ENCODE measurements around the gene SMG9. TPM values are rescaled to one million over a fixed set of nuclear protein-coding genes. Genes with fewer than 3 reads are reported as not detected.

SMG9 gene
- polyA plus RNA-seq, 3 donors = 1.3 to 26.1 (median 2.4) TPM

GRCh38 chr19:43778651-43779050 lies 23.9 kb upstream of the SMG9 start:
- Histone ChIP-seq H3K36me3 (replicated peaks in 1 of 2; ENCODE audit: control insufficient read depth in 1 of 2, insufficient read depth in 2 of 2, low read length in 2 of 2) (peaks cover 13 to 28% of the 10 kb centered on the region in 2 donors), H3K9ac (ENCODE audit: insufficient read depth, low read length, poor library complexity, severe bottlenecking) (peak overlapping the region; percentile 76), H3K4me3 (replicated peaks in 1 of 3; ENCODE audit: low read depth in 2 of 3, low read length in 3 of 3) (peak overlapping the region; percentile 58 to 85 (median 58)), H2AFZ (ENCODE audit: insufficient read depth, low read depth, low read length, poor library complexity, severe bottlenecking) (peak overlapping the region; percentile 57), H3K4me1 (ENCODE audit: control insufficient read depth in 1 of 2, insufficient read depth in 2 of 2, low read length in 2 of 2) (peaks cover 69 to 94% of the 10 kb centered on the region in 2 donors), H3K9me3 (replicated peaks in 1 of 2; ENCODE audit: control insufficient read depth in 1 of 2, insufficient read depth in 1 of 2, low read length in 2 of 2) (no peaks in the 10 kb centered on the region), H3K4me2 (replicated peaks; ENCODE audit: extremely low read depth, low read length, poor library complexity, severe bottlenecking) (peak overlapping the region; percentile 98), H4K20me1 (ENCODE audit: insufficient read depth, low read length) (peaks cover 5% of the 10 kb centered on the region), H3K27me3 (ENCODE audit: control insufficient read depth in 2 of 2, insufficient read depth in 2 of 2, low read length in 2 of 2) (no peaks in the 10 kb centered on the region), H3K27ac (ENCODE audit: low read depth in 1 of 2, low read length in 2 of 2) (peak overlapping the region; percentile 81 to 85), H3K79me2 (ENCODE audit: insufficient read depth, low read length) (peaks cover 77% of the 10 kb centered on the region)
- TF ChIP-seq, protein P1, sequence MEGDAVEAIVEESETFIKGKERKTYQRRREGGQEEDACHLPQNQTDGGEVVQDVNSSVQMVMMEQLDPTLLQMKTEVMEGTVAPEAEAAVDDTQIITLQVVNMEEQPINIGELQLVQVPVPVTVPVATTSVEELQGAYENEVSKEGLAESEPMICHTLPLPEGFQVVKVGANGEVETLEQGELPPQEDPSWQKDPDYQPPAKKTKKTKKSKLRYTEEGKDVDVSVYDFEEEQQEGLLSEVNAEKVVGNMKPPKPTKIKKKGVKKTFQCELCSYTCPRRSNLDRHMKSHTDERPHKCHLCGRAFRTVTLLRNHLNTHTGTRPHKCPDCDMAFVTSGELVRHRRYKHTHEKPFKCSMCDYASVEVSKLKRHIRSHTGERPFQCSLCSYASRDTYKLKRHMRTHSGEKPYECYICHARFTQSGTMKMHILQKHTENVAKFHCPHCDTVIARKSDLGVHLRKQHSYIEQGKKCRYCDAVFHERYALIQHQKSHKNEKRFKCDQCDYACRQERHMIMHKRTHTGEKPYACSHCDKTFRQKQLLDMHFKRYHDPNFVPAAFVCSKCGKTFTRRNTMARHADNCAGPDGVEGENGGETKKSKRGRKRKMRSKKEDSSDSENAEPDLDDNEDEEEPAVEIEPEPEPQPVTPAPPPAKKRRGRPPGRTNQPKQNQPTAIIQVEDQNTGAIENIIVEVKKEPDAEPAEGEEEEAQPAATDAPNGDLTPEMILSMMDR (IDR thresholded peaks at IDR 0.05) = no peak
- intact Hi-C loops (cut with micrococcal nuclease) = no loop called here
- H3K36me3 Mint-ChIP-seq = peaks cover 11 to 24% of the 10 kb centered on the region in 2 donors
- WGBS (ENCODE audit: insufficient coverage) = no CpG with 5 or more reads among the region's 1 CpG
- peaks cover 0 to 5% (median 2%) of the 10 kb centered on the region in 3 donors for H3K27me3 Mint-ChIP-seq (ENCODE audit: low read depth in 3 of 3)
- peaks cover 82% of the 10 kb centered on the region for H3K4me1 Mint-ChIP-seq
- peak overlapping the region; percentile 86 to 97 (median 91) for H3K27ac Mint-ChIP-seq
- no peak for DNase-seq
- peaks cover 0 to 3% (median 0%) of the 10 kb centered on the region in 7 donors for H3K9me3 Mint-ChIP-seq
- peak overlapping the region; percentile 89 to 96 for H3K4me3 Mint-ChIP-seq

DNA sequence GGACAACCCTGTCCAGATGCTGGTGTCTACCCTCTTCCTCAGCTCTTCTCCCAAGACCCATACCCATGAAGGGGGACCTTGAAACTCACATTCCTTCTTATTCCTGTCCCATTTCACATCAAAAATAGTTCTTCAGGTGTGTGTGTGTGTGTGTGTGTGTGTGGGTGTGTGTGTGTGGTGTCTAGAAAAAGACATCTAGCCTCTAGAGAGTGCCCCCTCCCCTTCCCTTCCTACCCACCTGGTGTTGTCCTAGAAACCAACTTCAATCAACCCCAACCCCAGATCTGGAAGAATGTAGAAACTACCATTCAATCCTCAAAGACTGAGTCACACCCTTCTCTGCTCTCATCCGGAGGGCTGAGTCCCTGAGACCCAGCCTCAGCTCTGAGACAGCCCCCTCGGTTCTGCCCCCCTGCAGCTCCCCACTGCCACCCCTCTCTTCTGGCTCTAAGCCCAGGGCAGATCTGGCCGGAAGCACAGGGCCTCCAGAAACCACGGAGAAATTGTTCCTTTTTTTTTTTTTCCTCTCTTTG lies 22.5 kb upstream of the SMG9 start:
- H3K9me3 Mint-ChIP-seq = peaks cover 0 to 3% (median 0%) of the 10 kb centered on the region in 7 donors
- H3K27me3 Mint-ChIP-seq (ENCODE audit: low read depth in 3 of 3) = peaks cover 0 to 5% (median 2%) of the 10 kb centered on the region in 3 donors
- intact Hi-C loops (cut with micrococcal nuclease) = no loop called here
- peak overlapping the region; percentile 98 for H3K4me2 ChIP-seq (replicated peaks; ENCODE audit: extremely low read depth, low read length, poor library complexity, severe bottlenecking)
- H3K4me3 Mint-ChIP-seq = peak overlapping the region; percentile 89 to 96
- H3K9me3 ChIP-seq (replicated peaks in 1 of 2; ENCODE audit: control insufficient read depth in 1 of 2, insufficient read depth in 1 of 2, low read length in 2 of 2) = no peaks in the 10 kb centered on the region
- no peaks in the 10 kb centered on the region for H3K27me3 ChIP-seq (ENCODE audit: control insufficient read depth in 2 of 2, insufficient read depth in 2 of 2, low read length in 2 of 2)
- peaks cover 23 to 38% of the 10 kb centered on the region in 2 donors for H3K36me3 Mint-ChIP-seq
- H3K27ac Mint-ChIP-seq = peak overlapping the region; percentile 86 to 97 (median 91)
- peak; percentile 66 to 81 (median 71) for DNase-seq
- peaks cover 90% of the 10 kb centered on the region for H3K79me2 ChIP-seq (ENCODE audit: insufficient read depth, low read length)
- TF ChIP-seq, protein P1 (IDR thresholded peaks at IDR 0.05) = no peak
- H3K4me1 Mint-ChIP-seq = peaks cover 74% of the 10 kb centered on the region
- 0% methylated on average over 3 of the region's 4 CpGs for WGBS (ENCODE audit: insufficient coverage)
- peak overlapping the region; percentile 4 to 85 (median 18) for H3K4me3 ChIP-seq (replicated peaks in 1 of 3; ENCODE audit: low read depth in 2 of 3, low read length in 3 of 3)
- H3K36me3 ChIP-seq (replicated peaks in 1 of 2; ENCODE audit: control insufficient read depth in 1 of 2, insufficient read depth in 2 of 2, low read length in 2 of 2) = peaks cover 25 to 42% of the 10 kb centered on the region in 2 donors
- H2AFZ ChIP-seq (ENCODE audit: insufficient read depth, low read depth, low read length, poor library complexity, severe bottlenecking) = no peak overlapping the region
- peaks cover 69 to 86% of the 10 kb centered on the region in 2 donors for H3K4me1 ChIP-seq (ENCODE audit: control insufficient read depth in 1 of 2, insufficient read depth in 2 of 2, low read length in 2 of 2)
- peak overlapping the region; percentile 81 to 85 for H3K27ac ChIP-seq (ENCODE audit: low read depth in 1 of 2, low read length in 2 of 2)
- H4K20me1 ChIP-seq (ENCODE audit: insufficient read depth, low read length) = peaks cover 10% of the 10 kb centered on the region
- H3K9ac ChIP-seq (ENCODE audit: insufficient read depth, low read length, poor library complexity, severe bottlenecking) = peak overlapping the region; percentile 49

Data from CD14-positive monocyte (primary cell).